GM21360 (cell line): ENCODE data around the gene ARL6IP6.
"Not testable (repeated sequence)": the region's sequence is repeated elsewhere in the genome, so short reads cannot be mapped to it uniquely, and the experiment has no call there.

Experiments
- ATAC-seq: cut with Tn5 transposase; IDR thresholded peaks from one replicate; pipeline ENCODE4 v1.9.1; 2021; ENCODE audit warnings: mild to moderate bottlenecking, moderate library complexity; ENCODE audit not compliant: unreplicated experiment

ARL6IP6 gene

GRCh38 chr2:152720794-152721193 is 2.4 kb downstream of the ARL6IP6 start:
- ATAC-seq, result no peak

- ATAC-seq, result not testable (repeated sequence)
Measured at GRCh38 chr2:152722639-152723038, 4.2 kb downstream of the ARL6IP6 start.

- ATAC-seq, result no peak
Measured at GRCh38 chr2:152723918-152724317, 5.5 kb downstream of the ARL6IP6 start.

DNA sequence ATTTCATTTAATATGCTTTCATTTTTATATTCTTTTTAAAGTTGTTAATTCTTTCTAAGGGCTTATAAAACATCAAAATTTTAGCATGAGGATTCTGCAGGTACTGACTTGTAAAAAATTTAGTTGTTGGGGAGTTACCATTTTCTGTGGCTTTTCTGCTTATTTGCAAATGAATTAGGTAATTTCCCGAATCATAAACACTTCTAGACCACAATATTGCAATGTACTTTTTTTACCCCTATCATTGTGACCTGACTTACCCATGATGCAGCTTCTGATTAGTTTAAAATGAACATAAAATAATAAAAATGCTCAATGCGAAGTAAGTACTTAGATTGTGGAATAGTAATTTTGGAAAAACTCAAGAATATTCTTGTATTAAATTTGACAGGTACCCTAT is 11.4 kb downstream of the ARL6IP6 start:
- ATAC-seq, result no peak

GRCh38 chr2:152730591-152731333 is 12.3 kb downstream of the ARL6IP6 start:
- ATAC-seq, result peak; percentile 78

GRCh38 chr2:152737509-152737908 is 19.1 kb downstream of the ARL6IP6 start:
- ATAC-seq, result not testable (repeated sequence)

DNA sequence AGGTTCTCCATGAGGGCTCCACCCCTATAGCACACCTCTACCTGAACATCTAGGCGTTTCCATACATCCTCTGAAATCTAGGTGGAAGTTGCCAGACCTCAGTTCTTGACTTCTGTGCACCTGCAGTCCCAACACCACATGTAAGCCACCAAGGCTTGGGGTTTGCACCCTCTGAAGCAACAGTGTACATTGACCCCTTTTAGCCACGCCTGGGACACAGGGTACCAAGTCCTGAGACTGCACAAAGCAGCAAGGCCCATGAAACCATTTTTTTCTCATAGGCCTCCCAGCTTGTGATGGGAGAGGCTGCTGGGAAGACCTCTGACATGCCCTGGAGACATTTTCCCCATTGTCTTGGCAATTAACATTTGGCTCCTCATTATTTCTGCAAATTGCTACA is 20.0 kb downstream of the ARL6IP6 start:
- no peak for ATAC-seq

- ATAC-seq, result not testable (repeated sequence)
Measured at GRCh38 chr2:152739705-152740104, 21.3 kb downstream of the ARL6IP6 start.

- peak; percentile 90 for ATAC-seq
Measured at GRCh38 chr2:152740743-152741328, 22.4 kb downstream of the ARL6IP6 start.

DNA sequence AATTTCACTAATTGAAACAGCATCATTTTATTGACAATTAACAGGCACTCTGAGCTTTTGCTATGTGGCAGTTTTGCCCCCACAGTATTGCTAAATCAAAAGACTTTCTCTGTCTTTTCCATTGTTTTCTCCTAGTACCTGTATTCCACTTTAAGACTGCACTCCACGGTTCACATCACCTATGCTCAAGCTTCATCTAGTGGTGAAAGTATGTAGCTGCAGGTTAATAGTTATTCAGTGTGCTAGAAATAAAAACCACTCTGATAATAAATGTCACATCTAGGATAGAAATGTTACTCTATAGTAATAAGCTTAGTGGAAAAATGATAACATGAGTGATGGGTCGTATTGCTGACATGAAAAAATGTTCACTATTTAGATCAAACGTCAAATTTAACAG is 24.6 kb downstream of the ARL6IP6 start:
- ATAC-seq, result peak; percentile 69

- ATAC-seq, result not testable (repeated sequence)
Measured at GRCh38 chr2:152747751-152748150, 29.3 kb downstream of the ARL6IP6 start.

DNA sequence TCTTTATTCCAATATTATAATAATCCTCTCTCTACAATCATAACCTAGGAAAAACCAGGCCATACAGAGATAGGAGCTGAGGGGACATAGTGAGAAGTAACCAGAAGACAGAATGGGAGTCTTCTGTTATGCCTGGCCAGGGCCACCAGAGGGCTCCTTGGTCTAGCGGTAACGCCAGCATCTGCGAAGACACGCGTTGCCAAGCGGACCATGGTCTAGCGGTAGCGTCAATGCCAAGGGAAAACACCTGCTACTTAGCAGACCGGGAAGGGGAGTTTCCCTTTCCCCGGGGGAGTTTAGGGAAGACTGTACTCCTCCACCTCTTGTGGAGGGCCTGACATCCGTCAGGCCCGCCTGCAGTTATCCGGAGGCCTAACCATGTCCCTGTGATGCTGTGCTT is 36.6 kb downstream of the ARL6IP6 start:
- no peak for ATAC-seq

GRCh38 chr2:152759290-152760072 is 41.1 kb downstream of the ARL6IP6 start:
- no peak for ATAC-seq

GRCh38 chr2:152761214-152761613 is 42.8 kb downstream of the ARL6IP6 start:
- ATAC-seq, result no peak

- no peak for ATAC-seq
Measured at GRCh38 chr2:152762202-152762601, 43.8 kb downstream of the ARL6IP6 start.

GRCh38 chr2:152763208-152763607 is 44.8 kb downstream of the ARL6IP6 start:
- ATAC-seq, result not testable (repeated sequence)

- no peak for ATAC-seq
Measured at GRCh38 chr2:152763651-152764050, 45.2 kb downstream of the ARL6IP6 start.

DNA sequence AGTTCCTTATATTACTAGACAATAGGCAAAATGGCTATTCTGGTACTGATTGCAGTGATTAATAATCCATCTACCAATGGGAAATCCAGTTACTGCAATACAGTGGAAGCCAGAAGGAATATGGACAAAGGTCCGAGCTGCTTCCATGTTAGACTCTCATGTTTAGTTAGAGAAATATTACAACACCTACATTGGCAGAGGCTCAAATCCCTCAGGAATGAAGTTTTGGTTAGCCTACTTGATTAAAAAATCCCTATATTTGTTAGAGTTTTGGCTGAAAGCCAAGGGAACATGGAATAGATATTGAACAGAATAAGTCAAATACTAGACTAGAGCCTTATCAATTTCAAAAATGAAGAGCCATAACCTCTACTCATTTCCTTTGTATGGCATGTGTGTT is 48.5 kb downstream of the ARL6IP6 start:
- ATAC-seq, result no peak

DNA sequence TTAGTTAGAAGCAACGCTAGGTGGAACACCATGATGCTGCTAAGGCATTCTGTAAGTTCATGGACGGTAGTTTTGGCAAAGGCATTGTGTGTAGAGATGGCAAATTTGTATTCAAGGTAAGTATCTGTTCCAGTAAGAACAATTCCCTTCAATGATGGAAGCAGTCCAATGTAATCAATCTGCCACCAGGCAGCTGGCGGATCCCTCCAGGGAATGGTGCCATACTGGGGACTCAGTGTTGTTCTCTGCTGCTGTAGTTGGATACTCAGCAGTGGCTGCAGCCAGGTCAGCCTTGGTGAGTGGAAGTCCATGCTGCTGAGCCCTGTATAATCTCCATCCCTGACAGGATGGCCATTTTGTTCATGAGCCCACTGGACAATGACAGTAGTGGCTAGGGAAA is 62.8 kb downstream of the ARL6IP6 start:
- no peak for ATAC-seq

GRCh38 chr2:152782171-152782570 is 63.8 kb downstream of the ARL6IP6 start:
- ATAC-seq, result no peak

DNA sequence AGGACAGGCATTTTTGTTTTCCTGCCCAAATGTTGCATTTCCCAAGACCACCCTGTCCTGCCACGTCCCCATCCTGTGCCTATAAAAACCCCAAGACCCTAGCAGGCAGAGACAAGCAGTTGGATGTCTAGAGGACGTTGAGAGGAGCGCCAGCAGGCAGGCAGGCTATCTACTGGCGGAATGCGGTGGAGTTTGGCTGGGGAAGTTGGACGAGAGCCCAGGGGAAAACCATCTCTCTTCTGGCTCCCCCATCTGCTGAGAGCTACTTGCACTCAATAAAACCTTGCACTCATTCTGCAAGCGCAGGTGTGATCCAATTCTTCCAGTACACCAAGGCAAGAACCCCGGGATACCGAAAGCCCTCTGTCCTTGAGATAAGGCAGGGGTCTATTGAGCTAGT is 72.5 kb downstream of the ARL6IP6 start:
- no peak for ATAC-seq

GRCh38 chr2:152791979-152792378 is 73.6 kb downstream of the ARL6IP6 start:
- no peak for ATAC-seq
